ACHN (cell line): ENCODE measurements around the gene OTOL1.

Experiments used
- DNase-seq: peaks from one replicate; pipeline ENCODE4 v3.0.0-alpha.2; 2015
- in situ Hi-C: cut with HindIII; loops from 2 replicates; pipeline ENCODE4 v1.10.0; 2017; ENCODE audit warnings: low sequenced_read_pairs, low pct_ligation_motif_present, low pct_unique_long_range_greater_than_20kb

OTOL1 gene

DNA sequence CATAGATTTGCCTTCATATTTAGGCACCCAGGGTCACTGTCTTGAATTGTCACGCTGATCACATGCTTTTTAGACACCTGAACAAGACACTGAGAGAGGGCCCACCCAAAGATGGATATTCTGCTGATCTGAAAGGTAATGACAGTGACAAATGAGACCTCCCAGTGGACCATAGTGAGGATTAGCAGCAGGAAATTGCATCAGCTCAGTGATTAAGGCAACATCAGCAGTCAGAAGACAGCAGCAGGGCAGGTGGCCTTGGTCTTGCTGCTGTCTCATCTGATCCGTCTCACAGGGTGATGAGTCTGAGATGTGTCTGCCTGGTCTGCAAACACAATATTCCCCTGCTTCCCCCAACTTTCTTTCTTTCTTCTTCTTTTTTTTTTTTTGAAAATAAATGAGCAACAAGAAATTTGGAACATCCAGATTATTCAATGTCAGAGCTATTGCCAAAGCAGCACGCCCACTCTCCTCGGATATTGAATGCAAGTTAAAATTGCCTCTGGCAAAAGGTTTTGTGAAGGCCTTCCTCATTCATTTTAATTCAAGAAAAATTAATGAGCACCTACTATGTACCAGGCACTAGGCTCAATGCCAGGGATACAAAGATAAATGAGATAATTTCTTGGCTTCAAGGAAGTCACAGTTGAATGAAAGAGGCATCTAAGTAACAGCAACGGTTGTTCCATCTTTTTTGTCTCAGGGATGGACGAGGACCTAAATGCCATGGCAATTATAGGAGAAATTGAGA is 14.1 kb downstream of the OTOL1 start:
- in situ Hi-C loops: no loop called here
- no peak for DNase-seq

DNA sequence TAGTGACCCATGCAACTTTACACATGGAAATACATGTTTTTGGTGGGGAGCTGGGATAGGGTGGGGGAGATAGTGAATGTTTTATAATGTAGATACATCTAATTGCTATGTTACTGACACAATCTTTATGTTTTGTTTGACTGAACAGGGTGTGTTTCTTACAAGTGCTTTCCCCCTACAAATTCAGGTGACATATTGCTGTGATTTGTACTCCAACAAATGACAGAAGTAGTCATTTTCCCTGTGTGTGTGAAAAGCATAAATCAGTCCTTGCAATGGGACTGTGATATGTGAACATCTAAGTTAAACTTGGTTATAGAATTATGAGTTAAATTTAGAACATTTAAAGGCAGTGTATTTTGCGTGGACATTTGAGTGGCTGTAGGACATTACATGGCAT is 27.3 kb downstream of the OTOL1 start:
- in situ Hi-C loops: no loop called here
- DNase-seq: no peak

DNA sequence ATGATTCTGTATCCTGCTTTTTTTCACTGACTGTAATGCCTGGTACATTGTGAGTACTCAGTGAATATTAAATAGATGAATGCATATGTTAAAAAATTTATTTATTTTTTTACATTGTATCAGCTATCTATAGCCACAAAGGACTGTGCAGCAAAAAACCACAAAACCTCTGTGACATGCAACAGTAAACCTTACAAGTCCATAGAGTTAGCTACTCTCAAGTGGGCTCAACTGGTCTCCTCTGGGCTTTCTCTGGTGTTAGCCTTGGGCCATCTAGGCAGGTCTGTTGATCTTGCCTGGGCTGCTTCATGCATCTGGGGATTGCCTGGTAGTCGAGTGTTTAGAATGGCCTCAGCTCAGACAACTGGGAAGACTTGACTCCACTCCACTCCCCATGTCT is 35.3 kb downstream of the OTOL1 start:
- in situ Hi-C loops: no loop called here
- no peak for DNase-seq

DNA sequence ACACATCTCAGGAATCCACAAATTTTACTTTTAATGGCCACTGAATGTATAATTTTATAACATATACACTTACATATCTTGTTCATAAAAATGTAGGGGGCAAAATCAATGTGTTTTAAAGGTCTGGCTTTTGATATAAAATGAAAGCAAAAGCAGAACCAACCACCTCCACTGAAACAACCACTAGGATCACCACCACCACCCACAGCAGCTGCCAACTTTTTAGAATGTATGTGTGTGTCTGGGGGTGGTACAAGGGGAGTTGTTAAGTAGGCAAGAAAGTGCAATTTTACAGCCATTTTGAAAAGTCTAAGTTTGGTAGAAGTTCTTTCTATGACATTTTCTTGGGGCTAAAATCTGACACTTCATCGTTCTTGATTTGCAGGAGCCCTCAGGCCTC is 44.0 kb downstream of the OTOL1 start:
- no peak for DNase-seq

DNA sequence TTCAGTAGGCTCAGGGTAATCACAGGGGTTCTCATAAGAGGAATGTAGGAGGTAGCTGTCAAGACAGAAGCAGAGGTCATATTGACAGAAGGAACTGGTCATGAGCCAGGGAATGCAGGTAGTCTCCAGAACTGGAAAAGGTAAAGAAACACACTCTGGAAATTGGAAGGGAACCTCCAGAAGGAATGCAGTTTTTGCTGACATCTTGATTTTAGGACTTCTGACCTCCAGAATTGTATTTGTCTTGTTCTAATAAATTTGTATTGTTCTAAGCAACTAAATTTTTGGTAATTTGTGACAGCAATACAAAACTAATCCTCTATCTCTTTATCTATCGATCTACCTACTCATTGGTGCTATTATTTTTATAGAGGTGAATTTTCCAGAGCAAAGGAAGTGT is 49.2 kb downstream of the OTOL1 start:
- no peak for DNase-seq
- in situ Hi-C loops: no loop called here

More for the DNA sequence above, 44.0 kb downstream of the OTOL1 start:
- in situ Hi-C loops: no loop called here

DNA sequence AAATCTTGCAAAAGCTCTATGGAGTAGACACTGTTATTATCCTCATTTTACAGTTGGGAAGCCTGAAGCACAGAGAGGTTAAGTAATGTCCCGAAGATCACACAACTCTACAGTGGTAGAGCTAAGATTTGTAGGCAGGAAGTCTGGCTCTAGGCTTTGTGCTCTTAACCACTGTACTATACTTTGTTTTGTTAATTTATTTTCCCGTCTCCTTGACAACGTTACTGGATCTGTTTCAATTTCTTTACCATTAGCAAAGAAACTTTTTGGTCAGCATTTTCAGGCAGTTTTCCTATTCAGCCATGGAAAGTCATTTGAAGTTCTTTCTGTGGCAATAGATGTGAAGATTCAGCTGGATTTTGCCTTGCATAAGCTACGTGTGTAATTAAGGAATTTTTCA is 51.7 kb downstream of the OTOL1 start:
- in situ Hi-C loops: no loop called here
- no peak for DNase-seq

DNA sequence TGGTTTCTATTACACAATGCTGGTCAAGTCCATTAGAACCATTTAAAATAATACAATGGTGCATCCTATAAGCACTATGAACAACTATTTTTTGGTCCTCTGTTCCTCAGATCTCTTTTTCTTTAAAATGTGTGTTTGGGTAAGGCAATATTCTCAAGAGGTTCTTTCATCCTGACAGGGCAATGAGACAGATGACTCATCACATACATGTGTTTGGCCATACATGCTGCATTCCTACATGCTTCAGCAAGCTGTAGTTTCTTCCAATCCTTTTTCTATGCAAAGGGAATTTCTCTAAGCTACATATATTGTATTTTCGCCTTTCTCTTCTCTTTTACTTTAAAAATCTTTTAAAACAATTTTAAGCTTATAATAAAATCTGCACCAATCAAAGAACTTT is 52.7 kb downstream of the OTOL1 start:
- no peak for DNase-seq
- in situ Hi-C loops: no loop called here

DNA sequence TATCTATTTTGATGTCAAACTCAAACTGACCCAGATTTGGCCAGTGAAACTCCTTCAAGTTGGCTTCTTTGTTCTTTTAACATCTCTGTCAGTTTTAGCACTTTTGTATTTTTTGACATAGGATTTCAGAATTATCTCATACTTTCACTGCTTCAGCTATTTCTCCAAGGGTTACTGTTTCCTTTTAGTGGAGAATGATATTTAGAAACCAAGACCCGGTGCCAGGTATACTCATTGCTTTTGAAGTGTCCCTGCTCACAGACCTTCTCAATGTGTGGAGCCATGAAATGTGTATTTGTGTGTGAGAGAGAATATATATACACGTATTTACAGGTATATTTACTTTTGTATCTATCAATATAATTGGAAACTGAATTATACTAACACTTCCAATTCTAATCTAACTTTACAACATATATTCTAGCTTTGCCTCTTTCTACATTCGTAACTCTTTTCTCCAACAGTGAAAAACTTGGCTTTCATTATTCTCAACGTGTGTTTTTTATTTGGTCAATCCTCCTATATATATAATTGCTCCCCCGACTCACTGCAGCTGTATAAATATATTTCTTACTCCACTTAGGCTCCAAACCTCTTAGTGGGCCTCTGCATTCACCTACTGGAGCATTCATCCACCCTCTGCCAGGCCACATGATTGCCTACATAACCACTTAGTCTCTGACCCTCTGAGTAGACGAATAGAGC is 54.0 kb downstream of the OTOL1 start:
- in situ Hi-C loops: no loop called here
- DNase-seq: no peak

DNA sequence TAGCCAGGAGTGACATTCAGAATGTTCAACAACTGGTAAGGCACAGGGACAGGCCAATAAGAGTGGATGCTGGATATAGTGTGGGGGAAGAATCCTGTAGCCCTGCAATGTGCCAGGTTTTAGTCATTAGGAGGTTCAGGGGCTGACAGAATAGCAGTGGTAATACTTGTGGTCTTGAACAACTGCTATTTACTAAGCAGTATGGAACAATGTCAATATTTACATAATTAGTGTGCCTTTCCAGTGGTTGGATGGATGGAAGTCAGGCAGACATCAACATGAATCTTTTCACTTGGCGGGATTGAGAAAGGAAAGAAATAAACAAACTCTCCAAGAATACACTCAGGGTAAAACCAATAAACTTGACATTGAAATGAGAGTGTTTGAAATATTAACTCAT is 55.1 kb downstream of the OTOL1 start:
- DNase-seq: no peak

DNA sequence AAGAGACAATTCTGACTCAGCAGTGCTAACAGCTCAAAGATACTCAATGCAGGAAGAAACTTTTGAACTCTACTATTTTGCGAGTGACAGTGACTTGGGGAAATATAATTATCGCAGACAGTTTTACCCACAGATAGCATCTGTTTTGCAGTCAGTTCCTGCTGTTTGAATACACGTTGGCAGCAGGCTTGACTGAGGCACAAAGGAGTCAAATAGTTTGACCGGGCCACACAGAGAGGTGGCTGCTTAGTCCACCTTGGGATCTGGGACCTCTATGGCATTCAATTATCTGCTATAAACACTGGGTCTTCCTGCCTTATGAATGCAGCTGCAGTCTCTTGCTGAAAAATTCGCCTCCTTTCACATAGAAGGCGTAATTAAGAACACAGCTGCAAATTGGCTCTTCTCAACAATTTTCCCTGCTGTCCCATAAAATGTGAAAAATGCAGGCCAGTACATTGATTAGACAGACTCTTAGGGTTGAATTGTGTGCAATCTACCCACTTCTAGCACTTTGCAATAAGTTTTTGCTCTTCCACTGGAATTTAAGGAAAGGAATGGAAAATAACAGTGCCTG is 56.5 kb downstream of the OTOL1 start:
- in situ Hi-C loops: no loop called here
- no peak for DNase-seq

More for the DNA sequence above, 55.1 kb downstream of the OTOL1 start:
- in situ Hi-C loops: no loop called here
